GM23248 (cell line): ENCODE results near the gene PSMD6. TPM values are rescaled to one million over a fixed set of nuclear protein-coding genes. Genes with fewer than 3 reads are reported as not detected.

Source experiments
- DNase-seq: peaks from one replicate; pipeline ENCODE4 v3.0.0-alpha.2; 2015
- H2AFZ ChIP-seq: fragments of 200-600 bp; sonication (generic); 2 replicates; pipeline ENCODE4 v1.6.1; 2016; ENCODE audit warnings: antibody characterized with exemption
- H3F3A ChIP-seq: fragments of 200-600 bp; sonication (generic); 2 replicates; pipeline ENCODE4 v1.6.1; 2016; ENCODE audit warnings: mild to moderate bottlenecking, antibody characterized with exemption, mixed run types; ENCODE audit not compliant: insufficient read depth
- H3K27ac ChIP-seq: fragments of 200-600 bp; sonication (generic); 2 replicates; pipeline ENCODE4 v1.5.1; 2016; ENCODE audit warnings: mild to moderate bottlenecking
- H3K27me3 ChIP-seq: fragments of 200-600 bp; sonication (generic); replicated peaks from 2 replicates; pipeline ENCODE4 v1.6.1; 2016; ENCODE audit warnings: mild to moderate bottlenecking; ENCODE audit not compliant: insufficient read depth
- H3K36me3 ChIP-seq: fragments of 200-600 bp; sonication (generic); 2 replicates; pipeline ENCODE4 v1.6.1; 2016; ENCODE audit warnings: low read depth, mild to moderate bottlenecking
- H3K4me1 ChIP-seq: fragments of 200-600 bp; sonication (generic); 2 replicates; pipeline ENCODE4 v1.6.1; 2016; ENCODE audit warnings: mild to moderate bottlenecking; ENCODE audit not compliant: insufficient read depth
- H3K4me2 ChIP-seq: fragments of 200-600 bp; sonication (generic); one replicate; pipeline ENCODE4 v1.6.1; 2016; ENCODE audit warnings: mild to moderate bottlenecking; ENCODE audit not compliant: unreplicated experiment
- H3K4me3 ChIP-seq: fragments of 200-600 bp; sonication (generic); 2 replicates; pipeline ENCODE4 v1.5.1; 2016; ENCODE audit warnings: mild to moderate bottlenecking
- H3K79me2 ChIP-seq: fragments of 200-600 bp; sonication (generic); 2 replicates; pipeline ENCODE4 v1.6.1; 2016; ENCODE audit warnings: mild to moderate bottlenecking; ENCODE audit not compliant: insufficient read depth
- H3K9ac ChIP-seq: fragments of 200-600 bp; sonication (generic); 2 replicates; pipeline ENCODE4 v1.6.1; 2016; ENCODE audit warnings: mild to moderate bottlenecking
- H3K9me2 ChIP-seq: fragments of 200-600 bp; sonication (generic); 2 replicates; pipeline ENCODE4 v1.6.1; 2016; ENCODE audit warnings: mixed run types, mild to moderate bottlenecking, moderate library complexity; ENCODE audit not compliant: insufficient read depth
- H3K9me3 ChIP-seq: fragments of 200-600 bp; sonication (generic); one replicate; pipeline ENCODE4 v1.6.1; 2017; ENCODE audit warnings: low read depth
- H4K20me1 ChIP-seq: fragments of 200-600 bp; sonication (generic); 2 replicates; pipeline ENCODE4 v1.6.0; 2016; ENCODE audit not compliant: insufficient read depth
- EZH2 ChIP-seq: fragments of 200-600 bp; sonication (generic); IDR thresholded peaks from 2 replicates; pipeline ENCODE4 v1.6.1; 2018; ENCODE audit warnings: antibody characterized with exemption, mild to moderate bottlenecking; ENCODE audit not compliant: insufficient read depth, poor library complexity, severe bottlenecking
- EZH2phosphoT487 ChIP-seq: fragments of 200-600 bp; sonication (generic); IDR thresholded peaks from 2 replicates; pipeline ENCODE4 v1.6.1; 2018; ENCODE audit warnings: antibody characterized with exemption, moderate library complexity, mild to moderate bottlenecking, low read depth; ENCODE audit not compliant: insufficient read depth
- WGBS, 2 experiments: methylation state at CpG; one replicate each; pipeline ENCODE4 v1.1.6; 2015 to 2017; ENCODE audit warnings: low lambda C conversion rate in 2 of 2, low coverage in 1 of 2; ENCODE audit errors: missing lambda C conversion rate in 2 of 2; 5-methylcytosine and 5-hydroxymethylcytosine counted together
- in situ Hi-C: fragments of 300-500 bp; cut with MboI; formaldehyde crosslinking; loops from 2 replicates; pipeline ENCODE4 v1.15.0; 2020
- polyA plus RNA-seq: library from polyadenylated mRNA; unstranded; fragments of >200 nt; fragmentation: Nextera tagmentation; extraction: Ambion mirVana; gene quantifications from 2 replicates; pipeline ENCODE4 v1.2.1, GENCODE V29; 2016
- total RNA-seq: library from RNA; depleted of rRNA; stranded (reverse); fragments of >200 nt; shearing (Covaris generic); gene quantifications from 2 replicates; pipeline ENCODE4 v1.2.3, GENCODE V29; 2014; rRNA removed

The PSMD6 gene
- total RNA-seq (78.2 and 79.5 TPM in 2 replicates), polyA plus RNA-seq (126 and 130 TPM in 2 replicates)

GRCh38 chr3:64023187-64023860, at the start of gene PSMD6:
TSS of gene PSMD6 (minus strand) at chr3:64023494. CDS start at chr3:64023419, 75 bp downstream.
- Histone ChIP-seq H3K4me3 (peak within 1 kb of the TSS; percentile 98), H2AFZ (peak within 1 kb of the TSS; percentile 88), H3K27ac (peak within 1 kb of the TSS; percentile 70), H4K20me1 (no peaks in the 10 kb centered on the region), H3K4me2 (peak within 1 kb of the TSS; percentile 92), H3K79me2 (peaks cover 54% of the 10 kb centered on the region), H3K9me2 (no peaks in the 10 kb centered on the region), H3K27me3 (no peaks in the 10 kb centered on the region), H3K4me1 (peaks cover 26% of the 10 kb centered on the region), H3K9ac (peak within 1 kb of the TSS; percentile 98), H3K36me3 (peaks cover 15% of the 10 kb centered on the region), H3K9me3 (no peaks in the 10 kb centered on the region), H3F3A (peaks cover 16% of the 10 kb centered on the region)
- in situ Hi-C loops: no loop called here
- no peak for TF ChIP-seq EZH2
- no peak for TF ChIP-seq EZH2phosphoT487
- peak; percentile 93 for DNase-seq
- WGBS, 2 experiments: 1% methylated on average over 55 to 56 of the region's 59 CpGs

DNA sequence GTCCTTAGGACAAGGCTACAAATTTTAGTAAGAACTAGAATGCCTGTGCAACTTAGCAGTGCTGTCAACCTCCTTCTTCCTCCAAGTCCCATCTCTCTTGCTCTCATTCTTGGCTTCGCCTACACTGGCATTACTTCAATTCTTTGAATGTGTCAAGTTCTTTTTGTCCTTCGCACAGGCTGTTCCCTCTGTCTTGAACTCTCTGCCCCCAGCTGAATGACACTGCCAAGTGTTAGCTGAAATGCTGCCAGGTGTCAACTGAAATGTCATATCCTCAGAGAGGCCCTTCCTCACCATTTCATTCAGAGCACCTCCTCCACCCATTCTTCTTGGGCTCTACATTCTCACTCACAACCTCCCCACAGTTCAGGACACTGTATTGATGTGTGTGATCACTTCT, 48.8 kb upstream of the PSMD6 start:
- Histone ChIP-seq H3K27ac (no peak overlapping the region), H3K4me3 (no peak overlapping the region), H3K4me2 (no peak overlapping the region), H3F3A (peaks cover 19% of the 10 kb centered on the region; the same call in 1 of the 2 replicates), H3K4me1 (peaks cover 12% of the 10 kb centered on the region), H3K79me2 (no peaks in the 10 kb centered on the region), H3K36me3 (no peaks in the 10 kb centered on the region), H2AFZ (no peak overlapping the region), H3K9me2 (no peaks in the 10 kb centered on the region), H3K27me3 (no peaks in the 10 kb centered on the region), H4K20me1 (no peaks in the 10 kb centered on the region), H3K9me3 (no peaks in the 10 kb centered on the region), H3K9ac (no peak overlapping the region)
- in situ Hi-C loops: no loop called here
- DNase-seq: no peak
- 87 to 88% methylated on average over 2 of the region's 2 CpGs for WGBS, 2 experiments
- no peak for TF ChIP-seq EZH2phosphoT487
- TF ChIP-seq EZH2: no peak

DNA sequence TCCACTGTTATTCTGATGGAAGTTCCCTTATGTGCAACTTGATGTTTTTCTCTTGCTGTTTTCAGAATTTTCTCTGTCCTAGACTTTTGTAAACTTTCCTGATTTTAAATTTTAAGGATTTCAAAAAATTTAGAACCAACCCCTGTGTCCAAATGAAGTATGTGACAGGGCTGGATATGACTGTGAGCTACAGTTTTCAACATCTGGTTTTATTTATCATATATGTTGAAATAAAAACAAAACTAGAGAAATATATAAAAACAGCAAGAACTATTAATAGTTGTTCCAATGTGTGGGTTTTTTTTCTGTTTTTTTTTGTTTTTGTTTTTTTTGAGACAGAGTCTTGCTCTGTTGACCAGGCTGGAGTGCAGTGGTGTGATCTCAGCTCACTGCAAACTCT, 47.4 kb upstream of the PSMD6 start:
- H3K4me2 ChIP-seq: no peak overlapping the region
- TF ChIP-seq EZH2phosphoT487 (no peak), EZH2 (no peak)
- peaks cover 12% of the 10 kb centered on the region for H3K4me1 ChIP-seq
- H3K9ac ChIP-seq: no peak overlapping the region
- peaks cover 19% of the 10 kb centered on the region; the same call in 1 of the 2 replicates for H3F3A ChIP-seq
- H2AFZ ChIP-seq: no peak overlapping the region
- no peaks in the 10 kb centered on the region for H3K9me2 ChIP-seq
- H3K27ac ChIP-seq: no peak overlapping the region
- H4K20me1 ChIP-seq: no peaks in the 10 kb centered on the region
- H3K27me3 ChIP-seq: no peaks in the 10 kb centered on the region
- no peaks in the 10 kb centered on the region for H3K9me3 ChIP-seq
- no peak overlapping the region for H3K4me3 ChIP-seq
- no peak for DNase-seq
- H3K79me2 ChIP-seq: no peaks in the 10 kb centered on the region
- H3K36me3 ChIP-seq: no peaks in the 10 kb centered on the region
- in situ Hi-C loops: no loop called here

- peak; percentile 59 for DNase-seq
- Histone ChIP-seq H3K9me3 (no peaks in the 10 kb centered on the region), H3K9ac (no peak overlapping the region), H3K4me1 (peaks cover 12% of the 10 kb centered on the region), H3K27ac (no peak overlapping the region), H3K79me2 (no peaks in the 10 kb centered on the region), H2AFZ (peak overlapping the region; percentile 65), H3K4me3 (no peak overlapping the region), H3K4me2 (peak overlapping the region; percentile 43), H3K9me2 (no peaks in the 10 kb centered on the region), H4K20me1 (no peaks in the 10 kb centered on the region), H3K36me3 (no peaks in the 10 kb centered on the region), H3K27me3 (no peaks in the 10 kb centered on the region), H3F3A (0 out of 2 replicates have a peak, but pooled peaks cover 12% of the 10 kb centered on the region)
- TF ChIP-seq EZH2 (no peak), EZH2phosphoT487 (no peak)
- whole genome bisulfite sequencing, 2 experiments: 11 to 15% methylated on average over 10 of the region's 10 CpGs
- in situ Hi-C loops: no loop called here
Observed at GRCh38 chr3:64067506-64068346, 44.4 kb upstream of the PSMD6 start.
